HG03460 (cell line): ENCODE results near the gene MTCH2.

Source experiments
- ATAC-seq: cut with Tn5 transposase; IDR thresholded peaks from one replicate; pipeline ENCODE4 v1.9.1; 2021; ENCODE audit not compliant: unreplicated experiment

MTCH2 gene

GRCh38 chr11:47591764-47592163, 50.6 kb downstream of the MTCH2 start:
- ATAC-seq, result no peak

GRCh38 chr11:47589977-47590861, 52.1 kb downstream of the MTCH2 start:
- no peak for ATAC-seq

DNA sequence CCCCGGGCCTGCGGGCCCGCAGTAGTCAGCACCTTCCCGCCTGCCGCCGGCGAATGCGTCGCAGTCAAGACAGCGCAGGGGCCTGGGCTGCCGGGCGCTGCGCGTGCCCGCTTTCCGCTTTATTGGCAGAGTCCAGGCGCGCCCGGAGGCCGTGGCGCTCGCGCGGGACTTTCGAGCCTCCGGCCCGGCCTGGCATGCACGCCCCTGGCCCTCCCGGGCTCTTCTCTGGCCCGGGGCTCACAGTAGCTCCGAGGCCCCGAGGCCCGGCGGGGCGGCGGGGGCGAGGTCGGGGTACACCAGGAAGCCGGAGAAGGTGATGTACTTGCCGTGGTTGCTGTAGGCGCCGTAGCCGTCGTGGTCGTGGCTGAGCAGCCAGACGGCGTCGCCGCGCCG, 52.8 kb downstream of the MTCH2 start:
- ATAC-seq, result no peak

DNA sequence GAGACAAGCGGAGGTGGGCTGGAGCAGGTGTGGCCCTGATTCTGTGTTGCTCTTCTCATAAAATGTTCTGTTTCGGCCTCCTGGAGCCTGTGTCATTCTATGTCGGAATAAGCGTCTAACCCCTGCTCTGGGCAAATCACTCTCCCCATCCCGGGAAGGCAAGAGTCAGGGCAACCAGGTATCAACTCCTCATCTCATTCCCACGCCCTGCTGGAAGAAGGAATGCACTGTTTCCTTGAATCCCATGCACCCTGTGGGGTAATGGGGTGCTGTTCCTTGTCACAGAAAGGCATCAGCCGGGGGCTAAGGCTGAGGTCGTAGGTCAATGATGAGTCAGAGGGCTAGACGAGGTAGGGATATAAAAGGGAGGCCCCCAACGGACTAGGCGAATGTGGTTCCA, 53.2 kb downstream of the MTCH2 start:
- ATAC-seq, result no peak

GRCh38 chr11:47587723-47588326, 54.5 kb downstream of the MTCH2 start:
- no peak for ATAC-seq

DNA sequence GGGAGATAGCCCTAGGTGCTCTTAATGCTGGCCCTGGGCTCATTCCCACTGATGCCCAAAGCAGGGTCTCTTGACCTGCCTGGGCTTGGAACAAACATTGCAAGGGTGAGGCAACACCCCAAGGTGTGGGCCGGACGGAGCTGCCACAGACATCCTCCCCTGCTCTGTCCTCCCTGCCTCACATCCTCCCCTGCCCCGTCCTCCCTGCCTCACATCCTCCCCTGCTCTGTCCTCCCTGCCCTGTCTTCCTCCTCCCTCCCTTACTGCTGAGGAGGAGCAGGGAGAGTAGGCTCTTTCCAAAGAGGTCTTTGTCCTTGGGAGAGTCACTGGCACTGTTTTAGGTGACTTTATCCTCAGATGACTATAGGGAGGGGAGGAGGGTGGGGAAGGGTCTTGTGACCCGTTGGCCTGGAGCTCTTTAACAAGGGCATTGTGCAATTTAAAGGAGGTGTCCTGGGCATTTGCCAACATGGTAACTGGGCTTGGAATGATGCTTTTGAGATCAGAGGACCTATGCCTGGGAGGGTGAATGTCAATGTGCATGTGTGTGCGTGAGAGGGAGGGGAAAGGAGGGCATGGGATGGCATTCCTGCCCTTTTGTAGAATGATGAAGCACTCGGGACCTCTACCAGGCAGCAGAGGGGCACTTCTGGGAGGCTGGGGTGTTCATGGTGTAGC, 55.2 kb downstream of the MTCH2 start:
- no peak for ATAC-seq

- no peak for ATAC-seq
These were observed 56.1 kb downstream of the MTCH2 start, which contains the start of gene FAM180B for GRCh38 chr11:47586098-47586855. Gene FAM180B (plus strand): TSS chr11:47586678. CDS start chr11:47586769, 91 bp downstream.

- no peak for ATAC-seq
These were observed 58.5 kb downstream of the MTCH2 start for GRCh38 chr11:47583844-47584243.

DNA sequence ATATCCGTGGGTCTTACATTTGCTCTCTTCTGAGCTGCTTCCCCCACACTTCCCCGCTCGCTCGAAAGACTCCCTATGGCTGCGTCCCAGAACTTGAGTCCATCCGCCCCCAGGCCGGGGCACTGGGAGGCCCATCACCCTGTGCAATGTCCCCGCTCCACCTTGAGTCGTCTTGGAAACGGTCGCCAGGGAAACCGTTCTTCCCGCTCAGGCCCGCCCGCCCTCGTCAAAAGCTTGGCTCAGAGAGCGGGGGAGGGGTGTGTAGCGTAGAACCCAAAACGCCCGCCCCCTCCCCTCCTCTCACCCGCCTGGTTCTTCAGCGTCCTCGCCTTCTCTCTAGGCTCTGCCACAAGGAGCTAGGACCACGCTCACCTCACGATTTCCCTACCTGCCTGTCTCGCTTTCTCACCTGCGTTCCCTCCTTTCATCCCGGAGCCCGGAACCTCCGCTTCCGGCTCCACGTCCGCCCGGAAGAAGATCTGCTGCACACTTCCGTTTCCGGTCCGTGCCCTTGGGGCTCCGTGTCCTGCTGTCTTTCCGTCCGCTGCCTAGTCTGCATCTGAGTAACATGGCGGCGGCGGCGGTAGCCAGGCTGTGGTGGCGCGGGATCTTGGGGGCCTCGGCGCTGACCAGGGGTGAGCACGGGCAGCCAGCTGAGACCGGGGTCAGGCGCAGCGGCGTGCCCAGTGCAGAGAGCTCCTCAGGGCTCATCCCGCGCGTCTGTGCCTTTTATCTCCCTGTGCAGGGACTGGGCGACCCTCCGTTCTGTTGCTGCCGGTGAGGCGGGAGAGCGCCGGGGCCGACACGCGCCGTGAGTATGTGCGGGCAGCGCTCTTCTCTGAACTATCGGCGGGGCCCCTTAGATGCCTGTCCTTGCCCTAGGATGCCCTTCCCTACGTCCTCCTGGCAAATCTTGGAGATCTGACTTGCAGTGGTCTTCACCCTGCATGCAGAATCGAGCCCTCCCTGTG, 63.5 kb downstream of the MTCH2 start, which contains the start of the genes KBTBD4 and NDUFS3:
Gene KBTBD4 (minus strand): TSS at position 447 of the 971 bp plus-strand sequence. CDS start 19 bp downstream, at position 428.
Gene NDUFS3 (plus strand): TSS at position 551 of the 971 bp plus-strand sequence. CDS start 18 bp downstream, at position 569.
- ATAC-seq, result peak; percentile 96

GRCh38 chr11:47577460-47578041, 64.8 kb downstream of the MTCH2 start:
- no peak for ATAC-seq

DNA sequence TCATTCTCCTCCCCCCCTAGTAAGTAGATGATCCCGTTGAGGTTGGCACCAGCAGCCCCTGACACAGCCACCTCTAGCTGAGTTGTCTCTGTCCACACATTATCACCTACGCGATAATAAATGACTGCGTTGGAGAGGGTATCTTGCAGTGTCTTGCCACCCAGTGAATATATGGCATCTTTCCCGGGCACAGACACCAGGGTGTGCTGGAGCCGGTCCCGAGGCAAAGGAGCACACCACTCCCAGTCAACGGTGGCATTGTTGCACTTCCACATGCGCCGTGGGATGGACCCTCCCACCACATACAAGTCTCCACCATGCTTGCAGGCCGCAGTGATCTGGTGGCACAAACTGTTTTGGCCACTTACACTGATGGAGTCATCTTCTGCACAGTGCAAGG, 69.0 kb downstream of the MTCH2 start:
- ATAC-seq, result no peak

GRCh38 chr11:47572715-47573255, 69.6 kb downstream of the MTCH2 start:
- ATAC-seq, result no peak

DNA sequence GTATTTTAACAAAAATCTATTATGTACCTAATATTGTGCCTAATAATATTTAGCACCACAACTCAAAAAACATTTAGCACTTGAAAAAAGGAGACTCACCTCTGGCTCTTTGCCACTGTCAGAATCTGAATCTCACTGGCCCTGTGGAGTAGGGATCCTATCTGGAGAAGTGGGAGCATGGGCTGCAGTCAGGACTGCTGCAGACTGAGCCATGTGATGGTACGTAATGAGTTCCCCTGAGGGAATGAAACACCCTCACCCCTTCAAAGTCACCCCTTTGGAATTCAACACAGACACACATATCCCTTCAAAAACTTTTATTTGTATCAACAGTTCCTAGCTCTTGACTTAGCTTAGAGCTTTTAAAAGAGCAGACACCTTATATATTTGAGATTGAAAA, 70.5 kb downstream of the MTCH2 start:
- ATAC-seq, result no peak

DNA sequence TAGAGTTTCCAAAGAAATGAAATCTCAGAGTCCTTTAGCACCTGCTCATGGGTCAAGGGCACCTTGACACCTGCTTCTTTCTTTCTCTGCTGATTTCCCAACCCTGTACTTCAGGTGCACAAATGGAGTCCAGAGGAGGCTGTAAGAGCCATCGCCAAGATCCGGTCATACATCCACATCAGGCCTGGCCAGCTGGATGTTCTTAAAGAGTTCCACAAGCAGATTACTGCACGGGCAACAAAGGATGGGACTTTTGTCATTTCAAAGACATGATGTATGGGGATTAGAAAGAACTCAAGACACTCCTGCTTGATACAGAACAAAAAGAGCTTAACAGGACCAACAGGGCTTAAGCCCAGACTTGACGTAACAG, 71.0 kb downstream of the MTCH2 start:
- no peak for ATAC-seq

DNA sequence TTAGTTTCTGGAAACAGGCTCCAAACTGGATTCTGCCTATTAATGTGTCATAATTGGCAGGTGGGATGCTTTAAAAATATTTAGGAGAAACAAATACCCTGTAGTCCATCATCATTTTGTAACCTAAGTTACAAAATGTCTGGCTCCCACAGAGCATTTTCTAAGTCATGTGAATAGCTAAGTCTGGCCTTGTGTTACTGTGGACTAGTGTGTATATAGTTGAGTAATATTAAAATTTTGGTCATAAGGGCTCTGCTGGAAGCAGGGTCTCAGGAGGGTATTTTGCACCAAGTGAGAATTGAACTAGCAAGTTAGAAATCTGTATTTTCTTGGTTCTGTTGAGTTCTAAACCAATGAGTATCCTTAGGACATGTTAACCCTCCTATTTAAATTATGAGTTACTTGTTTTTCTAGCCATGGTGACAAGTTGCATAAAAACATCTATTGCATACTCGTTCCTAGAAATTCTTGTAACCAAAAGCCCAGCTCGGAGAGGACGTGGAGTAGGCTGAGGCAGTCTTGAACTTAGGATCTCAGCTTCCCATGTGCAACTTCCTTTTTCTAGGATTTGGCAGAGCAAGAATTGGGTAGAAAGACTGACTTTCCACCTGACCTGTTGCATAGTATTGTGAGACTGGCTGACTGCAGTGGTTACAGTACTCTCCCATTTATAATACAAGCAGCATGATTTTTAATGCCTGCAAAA, 71.6 kb downstream of the MTCH2 start:
- ATAC-seq, result no peak

GRCh38 chr11:47569646-47570045, 72.7 kb downstream of the MTCH2 start:
- ATAC-seq, result no peak
